BE2C (cell line): ENCODE data around the gene CDH23.
A peak's percentile ranks its signal among the peaks of the same experiment; 100 is the strongest.

ENCODE experiments used
- DNase-seq: peaks from one replicate; pipeline ENCODE4 v3.0.0-alpha.2; 2020
- H3K27me3 ChIP-seq: fragments of 250-450 bp; sonication (Bioruptor Pico); 2 replicates; pipeline ENCODE4 v1.5.1; 2020; ENCODE audit warnings: mild to moderate bottlenecking
- H3K36me3 ChIP-seq: fragments of 250-450 bp; sonication (Bioruptor Pico); 2 replicates; pipeline ENCODE4 v1.5.1; 2020; ENCODE audit warnings: mild to moderate bottlenecking
- H3K4me1 ChIP-seq: fragments of 250-450 bp; sonication (Bioruptor Pico); 2 replicates; pipeline ENCODE4 v1.5.1; 2020
- H3K4me3 ChIP-seq: 2 replicates; pipeline ENCODE4 v1.5.1; 2011; ENCODE audit warnings: low read depth, low read length
- H3K9me3 ChIP-seq: fragments of 250-450 bp; sonication (Bioruptor Pico); 2 replicates; pipeline ENCODE4 v1.5.1; 2020
- CTCF ChIP-seq: IDR thresholded peaks from 2 replicates; pipeline ENCODE4 v1.5.1; 2012; ENCODE audit warnings: mild to moderate bottlenecking, low read depth, low read length

CDH23 gene

GRCh38 chr10:71431239-71432100, 34.8 kb downstream of the CDH23 start:
- Histone ChIP-seq H3K4me1 (no peaks in the 10 kb centered on the region), H3K4me3 (no peak overlapping the region), H3K27me3 (no peaks in the 10 kb centered on the region), H3K36me3 (no peaks in the 10 kb centered on the region), H3K9me3 (no peaks in the 10 kb centered on the region)
- TF ChIP-seq CTCF, result 0 out of 2 replicates have a peak, but pooled peaks have one; percentile 12
- no peak for DNase-seq

- no peak for DNase-seq
- Histone ChIP-seq H3K36me3 (no peaks in the 10 kb centered on the region), H3K27me3 (no peaks in the 10 kb centered on the region), H3K4me3 (no peak overlapping the region), H3K4me1 (no peaks in the 10 kb centered on the region), H3K9me3 (no peaks in the 10 kb centered on the region)
- no peak for TF ChIP-seq CTCF
These were observed 35.6 kb downstream of the CDH23 start for GRCh38 chr10:71432101-71432905.

GRCh38 chr10:71432956-71433767, 36.4 kb downstream of the CDH23 start:
- no peaks in the 10 kb centered on the region for H3K36me3 ChIP-seq
- H3K27me3 ChIP-seq, result no peaks in the 10 kb centered on the region
- H3K4me3 ChIP-seq, result no peak overlapping the region
- TF ChIP-seq CTCF, result no peak
- no peak for DNase-seq
- no peaks in the 10 kb centered on the region for H3K4me1 ChIP-seq
- no peaks in the 10 kb centered on the region for H3K9me3 ChIP-seq

GRCh38 chr10:71433768-71434744, 37.3 kb downstream of the CDH23 start:
- H3K4me3 ChIP-seq, result no peak overlapping the region
- no peaks in the 10 kb centered on the region for H3K9me3 ChIP-seq
- no peak for DNase-seq
- TF ChIP-seq CTCF, result no peak
- no peaks in the 10 kb centered on the region for H3K36me3 ChIP-seq
- H3K4me1 ChIP-seq, result no peaks in the 10 kb centered on the region
- no peaks in the 10 kb centered on the region for H3K27me3 ChIP-seq

- no peak for DNase-seq
- Histone ChIP-seq H3K4me1 (no peaks in the 10 kb centered on the region), H3K9me3 (no peaks in the 10 kb centered on the region), H3K36me3 (no peaks in the 10 kb centered on the region), H3K4me3 (no peak overlapping the region), H3K27me3 (no peaks in the 10 kb centered on the region)
- no peak for TF ChIP-seq CTCF
These were observed 38.2 kb downstream of the CDH23 start for GRCh38 chr10:71434760-71435394.
